Nephron (organoid): Measurements from ENCODE around the gene EPHB2.

Source experiments
- H3K27ac Mint-ChIP-seq, 3 experiments: 2 replicates each; pipeline ENCODE4 v1.8.0; 2020; ENCODE audit warnings: mixed read lengths in 3 of 3, mild to moderate bottlenecking in 2 of 3, moderate library complexity in 1 of 3
- H3K27me3 Mint-ChIP-seq: 2 replicates; pipeline ENCODE4 v1.8.0; 2021; ENCODE audit warnings: low read depth, mild to moderate bottlenecking, moderate library complexity, mixed read lengths
- H3K36me3 Mint-ChIP-seq: 2 replicates; pipeline ENCODE4 v1.8.0; 2020; ENCODE audit warnings: low read depth, mixed read lengths
- H3K4me1 Mint-ChIP-seq: 2 replicates; pipeline ENCODE4 v1.8.0; 2020; ENCODE audit warnings: mixed read lengths
- H3K4me3 Mint-ChIP-seq, 3 experiments: 2 replicates each; pipeline ENCODE4 v1.8.0; 2020; ENCODE audit warnings: mild to moderate bottlenecking in 3 of 3, mixed read lengths in 3 of 3, moderate library complexity in 2 of 3
- H3K9me3 Mint-ChIP-seq: 2 replicates; pipeline ENCODE4 v1.8.0; 2020; ENCODE audit warnings: mixed read lengths
- TF ChIP-seq, protein P1 (sequence below), 3 experiments: fragments of 200-600 bp; sonication (generic); IDR thresholded peaks; one replicate each; pipeline ENCODE4 v1.5.0; 2021; ENCODE audit warnings: antibody characterized with exemption in 3 of 3; ENCODE audit not compliant: unreplicated experiment in 3 of 3

EPHB2 gene

DNA sequence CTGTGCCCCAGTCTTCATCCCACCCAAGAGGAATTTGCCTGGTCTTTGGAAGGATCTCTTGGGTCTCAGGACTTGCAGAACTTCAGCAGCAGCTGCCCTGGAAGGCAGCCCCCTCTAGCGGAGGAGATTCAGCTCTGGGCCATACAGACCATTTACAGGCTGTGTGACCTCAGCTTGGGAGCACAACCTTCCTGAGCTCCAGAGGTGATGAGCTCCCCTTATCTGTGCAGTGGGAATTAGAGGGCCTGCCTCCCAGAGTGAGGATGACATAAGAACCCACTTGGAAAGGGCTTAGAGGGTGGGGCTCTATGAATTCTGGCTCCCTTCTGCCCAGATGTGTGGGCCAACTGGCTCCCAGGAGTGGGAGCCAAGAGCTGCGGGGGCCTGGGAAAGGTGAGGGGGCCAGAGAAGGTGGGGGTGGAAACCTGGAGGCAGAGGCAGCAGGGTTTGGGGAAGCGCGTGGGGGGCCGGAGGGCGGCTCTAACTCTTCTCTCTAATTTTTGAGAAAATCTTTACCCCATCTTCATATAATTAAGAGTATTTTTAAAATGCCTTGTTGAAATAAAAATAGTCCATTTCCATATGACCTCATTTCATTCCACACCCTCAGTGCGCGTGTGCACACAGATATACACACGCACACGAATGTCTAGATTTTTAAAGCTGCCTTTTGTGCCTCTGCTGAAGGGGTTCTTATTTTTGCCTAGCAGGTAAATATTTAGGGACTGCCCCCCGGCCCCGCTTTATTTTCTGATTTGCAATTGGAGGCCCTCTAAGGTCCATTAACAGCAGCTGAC, 21.5 kb downstream of the EPHB2 start:
- Mint-ChIP-seq H3K9me3 (no peaks in the 10 kb centered on the region), H3K4me3 (no peak overlapping the region), H3K4me1 (peaks cover 36% of the 10 kb centered on the region), H3K27me3 (peaks cover 4% of the 10 kb centered on the region), H3K27ac (peak overlapping the region in 2 of 3 experiments; percentile 31 to 71), H3K36me3 (no peaks in the 10 kb centered on the region)
- TF ChIP-seq, protein P1, sequence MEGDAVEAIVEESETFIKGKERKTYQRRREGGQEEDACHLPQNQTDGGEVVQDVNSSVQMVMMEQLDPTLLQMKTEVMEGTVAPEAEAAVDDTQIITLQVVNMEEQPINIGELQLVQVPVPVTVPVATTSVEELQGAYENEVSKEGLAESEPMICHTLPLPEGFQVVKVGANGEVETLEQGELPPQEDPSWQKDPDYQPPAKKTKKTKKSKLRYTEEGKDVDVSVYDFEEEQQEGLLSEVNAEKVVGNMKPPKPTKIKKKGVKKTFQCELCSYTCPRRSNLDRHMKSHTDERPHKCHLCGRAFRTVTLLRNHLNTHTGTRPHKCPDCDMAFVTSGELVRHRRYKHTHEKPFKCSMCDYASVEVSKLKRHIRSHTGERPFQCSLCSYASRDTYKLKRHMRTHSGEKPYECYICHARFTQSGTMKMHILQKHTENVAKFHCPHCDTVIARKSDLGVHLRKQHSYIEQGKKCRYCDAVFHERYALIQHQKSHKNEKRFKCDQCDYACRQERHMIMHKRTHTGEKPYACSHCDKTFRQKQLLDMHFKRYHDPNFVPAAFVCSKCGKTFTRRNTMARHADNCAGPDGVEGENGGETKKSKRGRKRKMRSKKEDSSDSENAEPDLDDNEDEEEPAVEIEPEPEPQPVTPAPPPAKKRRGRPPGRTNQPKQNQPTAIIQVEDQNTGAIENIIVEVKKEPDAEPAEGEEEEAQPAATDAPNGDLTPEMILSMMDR (IDR thresholded peaks at IDR 0.05; ENCODE audit: unreplicated experiment in 3 of 3), result no peak

DNA sequence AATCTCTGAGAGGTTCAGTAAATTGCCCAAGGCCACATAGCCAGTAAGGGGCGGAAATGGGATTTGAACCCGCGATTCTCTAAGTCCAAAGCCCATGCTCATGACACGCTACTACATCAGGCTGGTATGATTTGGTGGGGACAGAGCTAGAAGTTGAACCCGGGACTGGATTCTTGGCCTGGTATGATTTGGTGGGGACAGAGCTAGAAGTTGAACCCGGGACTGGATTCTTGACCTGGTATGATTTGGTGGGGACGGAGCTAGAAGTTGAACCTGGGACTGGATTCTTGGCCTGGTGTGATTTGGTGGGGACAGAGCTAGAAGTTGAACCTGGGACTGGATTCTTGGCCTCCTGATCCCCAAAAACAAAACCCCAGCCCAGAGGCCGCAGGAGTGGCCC, 23.0 kb downstream of the EPHB2 start:
- Mint-ChIP-seq H3K4me1 (peaks cover 47% of the 10 kb centered on the region), H3K4me3 (no peak overlapping the region), H3K27ac (peak overlapping the region; percentile 47 to 71 (median 59)), H3K27me3 (peaks cover 4% of the 10 kb centered on the region), H3K36me3 (no peaks in the 10 kb centered on the region), H3K9me3 (no peaks in the 10 kb centered on the region)
- TF ChIP-seq, protein P1 (IDR thresholded peaks at IDR 0.05; ENCODE audit: unreplicated experiment in 3 of 3), result no peak

- H3K4me1 Mint-ChIP-seq, result peaks cover 50% of the 10 kb centered on the region
- peaks cover 11% of the 10 kb centered on the region for H3K27me3 Mint-ChIP-seq
- TF ChIP-seq, protein P1 (IDR thresholded peaks at IDR 0.05; ENCODE audit: unreplicated experiment in 3 of 3), result no peak
- no peak overlapping the region for H3K4me3 Mint-ChIP-seq
- no peak overlapping the region for H3K27ac Mint-ChIP-seq
- no peaks in the 10 kb centered on the region for H3K36me3 Mint-ChIP-seq
- no peaks in the 10 kb centered on the region for H3K9me3 Mint-ChIP-seq
Observed at GRCh38 chr1:22736501-22737080, 26.0 kb downstream of the EPHB2 start.

DNA sequence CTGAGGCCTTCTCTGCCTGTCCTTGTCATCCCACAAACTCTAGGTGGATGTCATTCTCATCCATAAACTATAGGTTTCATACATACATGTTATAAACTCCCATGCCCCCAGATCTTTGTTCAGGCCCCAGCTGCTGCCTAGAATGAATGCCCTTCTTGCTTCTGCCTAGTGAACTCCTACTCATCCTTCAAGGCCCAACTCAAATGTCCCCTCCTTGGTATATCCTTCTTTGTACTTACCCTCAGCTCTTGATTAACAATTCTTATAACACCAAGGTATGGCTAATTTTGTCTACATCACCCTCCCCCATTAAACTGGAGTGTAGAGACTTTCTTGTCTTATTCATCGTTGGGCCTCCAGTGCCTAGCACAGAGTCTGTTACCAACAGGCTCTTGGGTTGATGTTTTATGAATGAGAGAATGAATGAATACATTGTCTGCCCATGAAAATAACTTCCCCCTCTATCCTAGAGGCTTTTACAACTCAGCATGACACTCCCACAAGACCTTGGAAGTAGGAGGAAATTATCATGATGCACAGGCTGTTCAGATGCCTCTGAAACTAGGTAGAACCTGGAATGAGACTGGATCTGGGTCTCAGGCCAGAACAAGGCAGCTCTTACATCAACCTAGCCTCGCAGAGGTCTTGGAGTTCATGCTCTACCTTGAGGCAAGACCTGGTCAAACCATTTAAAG, 26.9 kb downstream of the EPHB2 start:
- Mint-ChIP-seq H3K27me3 (peaks cover 11% of the 10 kb centered on the region), H3K4me3 (no peak overlapping the region), H3K27ac (peak overlapping the region in 2 of 3 experiments; percentile 0 to 6), H3K9me3 (no peaks in the 10 kb centered on the region), H3K4me1 (peaks cover 42% of the 10 kb centered on the region), H3K36me3 (no peaks in the 10 kb centered on the region)
- TF ChIP-seq, protein P1 (IDR thresholded peaks at IDR 0.05; ENCODE audit: unreplicated experiment in 3 of 3), result no peak

DNA sequence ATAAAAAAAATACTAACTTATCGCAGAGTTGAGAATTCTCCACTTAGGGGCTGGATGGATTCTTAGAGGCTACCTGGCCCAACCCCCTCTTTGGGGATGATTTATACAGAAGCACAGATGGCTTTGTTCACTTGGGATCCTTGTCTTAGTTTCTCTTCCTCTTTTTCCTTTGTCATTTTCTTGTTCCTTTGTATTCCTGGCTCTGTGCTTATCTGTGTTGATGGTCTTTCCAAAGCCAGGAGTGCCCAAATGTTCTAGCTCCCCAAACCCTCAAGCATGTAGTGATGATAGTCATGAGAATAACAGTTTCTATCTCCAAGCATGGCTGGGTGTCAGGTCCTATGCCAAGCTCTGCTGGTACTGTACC, 27.4 kb downstream of the EPHB2 start:
- TF ChIP-seq, protein P1 (IDR thresholded peaks at IDR 0.05; ENCODE audit: unreplicated experiment in 3 of 3), result no peak
- Mint-ChIP-seq H3K27me3 (peaks cover 11% of the 10 kb centered on the region), H3K9me3 (no peaks in the 10 kb centered on the region), H3K4me3 (no peak overlapping the region), H3K4me1 (peaks cover 38% of the 10 kb centered on the region), H3K27ac (no peak overlapping the region), H3K36me3 (no peaks in the 10 kb centered on the region)
